Endothelial cell of umbilical vein (primary cell): ENCODE measurements around the gene CDS2. TPM values are rescaled to one million over a fixed set of nuclear protein-coding genes. Genes with fewer than 3 reads are reported as not detected.

Experiments used
- BruUV-seq: library from RNA; stranded (reverse); fragments of 400-500 nt; replicated peaks from 2 replicates; lab custom pipeline; 2021; lab: Mats Ljungman, UMichigan
- CTCF ChIA-PET: fragments of 300-600, 350-600 bp; sonication (Branson Sonifier 250); formaldehyde crosslinking; loops from one replicate; lab custom pipeline; 2021; ENCODE audit warnings: antibody characterized with exemption, inconsistent platforms; lab: Charles Lee
- POLR2A ChIA-PET: fragments of 300-600, 350-600 bp; sonication (Branson Sonifier 250); formaldehyde crosslinking; loops from one replicate; lab custom pipeline; 2021; ENCODE audit warnings: antibody characterized with exemption, inconsistent platforms; lab: Charles Lee
- DNase-seq: peaks from one replicate; pipeline ENCODE4 v3.0.0-alpha.2; 2011; ENCODE audit warnings: low read depth, low spot score
- FAIRE-seq: peaks from 2 replicates; lab custom pipeline; 2011; peaks lifted over from hg19 to GRCh38; lab: Jason Lieb, UNC
- H2AFZ ChIP-seq: 2 replicates; pipeline ENCODE4 v1.6.0; 2012; ENCODE audit warnings: low read depth, low read length, control low read depth, inconsistent platforms
- H3K27ac ChIP-seq: 2 replicates; pipeline ENCODE4 v1.5.1; 2011; ENCODE audit warnings: low read depth, mild to moderate bottlenecking, control low read depth, low read length, moderate library complexity; ENCODE audit not compliant: insufficient read depth
- H3K27me3 ChIP-seq, 2 experiments: 2 replicates each; pipeline versions ENCODE4 v1.6.0 to v1.6.1; 2011; ENCODE audit warnings: low read length in 2 of 2, mixed read lengths in 1 of 2; ENCODE audit not compliant: control insufficient read depth in 2 of 2, insufficient read depth in 2 of 2
- H3K36me3 ChIP-seq, 2 experiments: 2 replicates in 1 of 2; 3 replicates in 1 of 2; pipeline ENCODE4 v1.5.1; 2011; ENCODE audit warnings: low read length in 2 of 2, mild to moderate bottlenecking in 1 of 2, moderate library complexity in 1 of 2; ENCODE audit not compliant: control insufficient read depth in 2 of 2, insufficient read depth in 2 of 2; ENCODE audit errors: extremely low read depth in 1 of 2
- H3K4me1 ChIP-seq: 3 replicates; pipeline ENCODE4 v1.5.1; 2011; ENCODE audit warnings: mild to moderate bottlenecking, low read length; ENCODE audit not compliant: control insufficient read depth, insufficient read depth; ENCODE audit errors: extremely low read depth
- H3K4me2 ChIP-seq: 2 replicates; pipeline ENCODE4 v1.6.1; 2011; ENCODE audit warnings: low read length, control low read depth, mixed read lengths; ENCODE audit not compliant: insufficient read depth
- H3K4me3 ChIP-seq, 3 experiments: fragments of 200-600 bp in 1 of 3; sonication (generic), shearing (Covaris generic) in 1 of 3; replicated peaks in 1 of 3; 2 replicates each; pipeline ENCODE4 v1.5.1; 2011 to 2016; ENCODE audit warnings: control low read depth in 3 of 3, low read length in 3 of 3, mild to moderate bottlenecking in 2 of 3, inconsistent platforms in 1 of 3, low read depth in 1 of 3, moderate library complexity in 1 of 3; ENCODE audit not compliant: insufficient read depth in 1 of 3
- H3K79me2 ChIP-seq: 2 replicates; pipeline ENCODE4 v1.6.0; 2012; ENCODE audit warnings: low read length, inconsistent platforms; ENCODE audit not compliant: control insufficient read depth, insufficient read depth
- H3K9ac ChIP-seq: replicated peaks from 2 replicates; pipeline ENCODE3; 2011; ENCODE audit warnings: low read length, control low read depth; ENCODE audit not compliant: insufficient read depth; ENCODE audit errors: extremely low read depth
- H3K9me1 ChIP-seq: replicated peaks from 3 replicates; pipeline ENCODE4 v1.6.0; 2011; ENCODE audit warnings: mild to moderate bottlenecking, low read length; ENCODE audit not compliant: control insufficient read depth, insufficient read depth; ENCODE audit errors: extremely low read depth
- H3K9me3 ChIP-seq: replicated peaks from 2 replicates; pipeline ENCODE4 v1.5.1; 2012; ENCODE audit warnings: low read length, inconsistent platforms; ENCODE audit not compliant: control insufficient read depth, insufficient read depth
- H4K20me1 ChIP-seq: replicated peaks from 2 replicates; pipeline ENCODE3; 2011; ENCODE audit warnings: mild to moderate bottlenecking, low read length; ENCODE audit not compliant: control insufficient read depth, insufficient read depth; ENCODE audit errors: extremely low read depth
- FOS ChIP-seq: IDR thresholded peaks from 2 replicates; pipeline ENCODE4 v1.6.1; 2011; ENCODE audit warnings: mild to moderate bottlenecking, low read length, moderate library complexity, borderline replicate concordance; ENCODE audit not compliant: insufficient read depth
- JUN ChIP-seq: IDR thresholded peaks from 2 replicates; pipeline ENCODE4 v1.6.1; 2011; ENCODE audit warnings: borderline replicate concordance, low read depth; ENCODE audit not compliant: insufficient read length, insufficient read depth
- POLR2AphosphoS5 ChIP-seq: IDR thresholded peaks from 2 replicates; pipeline ENCODE4 v1.6.1; 2012; ENCODE audit warnings: low read depth, mild to moderate bottlenecking, control low read depth, low read length, moderate library complexity; ENCODE audit not compliant: insufficient read depth
- dilution Hi-C: fragments of 300-500 bp; cut with MboI; formaldehyde crosslinking; loops from one replicate; pipeline ENCODE4 v1.15.0; 2019; ENCODE audit warnings: low sequenced_read_pairs; ENCODE audit not compliant: extremely low pct_ligation_motif_present
- intact Hi-C: fragments of 100-400 bp; cut with micrococcal nuclease; formaldehyde crosslinking; loops from one replicate; pipeline ENCODE4 v1.10.0; 2022
- polyA plus RNA-seq, 4 experiments: library from polyadenylated mRNA; depleted of rRNA in 3 of 4; stranded (reverse) in 3 of 4; unstranded in 1 of 4; fragments of >200 nt; gene quantifications; 2 replicates each; pipeline versions ENCODE4 v1.2.1 to v1.2.3, GENCODE V29; 2011 to 2012; ENCODE audit warnings: missing spikeins in 1 of 4
- total RNA-seq: library from RNA; stranded (reverse); gene quantifications from 2 replicates; pipeline ENCODE4 v1.2.3, GENCODE V29; 2021
- TF ChIP-seq, protein P1 (sequence below), 2 donors: IDR thresholded peaks; 1 replicate in 1 of 2; 2 replicates in 1 of 2; pipeline ENCODE4 v1.5.1; 2011; ENCODE audit warnings: low read length in 2 of 2, mild to moderate bottlenecking in 2 of 2, moderate library complexity in 2 of 2, control low read depth in 1 of 2, inconsistent platforms in 1 of 2, low read depth in 1 of 2; ENCODE audit not compliant: insufficient read depth in 1 of 2; ENCODE audit errors: extremely low read depth in 1 of 2

The CDS2 gene
- total and polyA plus RNA-seq, 2 donors (not counting 3 experiments of a cell fraction or from before 2014, with no cell fraction given), result 47.0 to 49.0 TPM

DNA sequence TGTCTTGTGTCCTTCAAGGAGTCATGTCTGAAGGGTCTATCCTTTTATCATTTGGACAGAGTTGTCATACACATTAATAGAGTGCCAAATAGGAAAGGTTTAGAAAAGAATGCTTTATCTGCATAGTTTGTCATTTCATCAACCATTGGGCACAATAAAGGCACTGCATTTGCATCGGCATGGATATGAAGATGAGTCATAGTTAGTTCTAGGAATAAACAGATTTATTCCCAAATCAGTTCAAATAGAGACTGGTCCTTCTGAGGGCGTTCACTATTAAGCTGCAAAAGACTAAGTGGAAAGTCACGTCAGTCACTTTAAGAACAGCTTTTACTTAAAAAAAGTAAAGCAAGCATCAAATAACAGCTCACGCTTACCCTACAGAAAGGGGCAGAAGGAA lies 90.8 kb downstream of the CDS2 start:
- H3K9me3 ChIP-seq, result no peaks in the 10 kb centered on the region
- no peak overlapping the region for H3K4me3 ChIP-seq
- DNase-seq (no peak), FAIRE-seq (no peak)
- no peaks in the 10 kb centered on the region for H3K79me2 ChIP-seq
- CTCF ChIA-PET, result interaction anchor here (0.9 to 12.5 kb wide), 3 partner anchors 10 to 91 kb away, joined by 3 to 275 read pairs (median 5); partner anchors contain the start of gene CDS2
- TF ChIP-seq POLR2AphosphoS5, result no peak
- no peaks in the 10 kb centered on the region for H4K20me1 ChIP-seq
- no peak overlapping the region for H3K9ac ChIP-seq
- POLR2A ChIA-PET, result no interaction called here
- H3K36me3 ChIP-seq, result no peaks in the 10 kb centered on the region
- H3K27me3 ChIP-seq, result no peaks in the 10 kb centered on the region
- intact Hi-C loops, result no loop called here
- H2AFZ ChIP-seq, result no peak overlapping the region
- H3K4me1 ChIP-seq, result peaks cover 13% of the 10 kb centered on the region
- H3K4me2 ChIP-seq, result no peak overlapping the region
- no TSS peak for BruUV-seq
- H3K9me1 ChIP-seq, result no peaks in the 10 kb centered on the region
- no peak overlapping the region for H3K27ac ChIP-seq
- dilution Hi-C loops, result no loop called here

GRCh38 chr20:5220321-5221060 lies 93.7 kb downstream of the CDS2 start:
- FAIRE-seq, result no peak
- CTCF ChIA-PET, result interaction anchor here (1.2 to 12.5 kb wide), 5 partner anchors 13 to 227 kb away, joined by 3 to 275 read pairs (median 31); partner anchors contain the start of gene CDS2
- POLR2A ChIA-PET, result no interaction called here
- no peak overlapping the region for H2AFZ ChIP-seq
- no peak overlapping the region for H3K4me2 ChIP-seq
- H3K4me1 ChIP-seq, result peaks cover 8% of the 10 kb centered on the region
- no peaks in the 10 kb centered on the region for H3K36me3 ChIP-seq
- intact Hi-C loops, result loop anchor here (5.0 kb wide), 2 partner anchors 182 to 227 kb away; no protein-coding TSS in a partner anchor
- no peak for DNase-seq
- BruUV-seq, result no TSS peak
- H3K4me3 ChIP-seq, result no peak overlapping the region
- no peaks in the 10 kb centered on the region for H3K9me1 ChIP-seq
- TF ChIP-seq POLR2AphosphoS5 (no peak), JUN (no peak), FOS (no peak)
- TF ChIP-seq, protein P1, sequence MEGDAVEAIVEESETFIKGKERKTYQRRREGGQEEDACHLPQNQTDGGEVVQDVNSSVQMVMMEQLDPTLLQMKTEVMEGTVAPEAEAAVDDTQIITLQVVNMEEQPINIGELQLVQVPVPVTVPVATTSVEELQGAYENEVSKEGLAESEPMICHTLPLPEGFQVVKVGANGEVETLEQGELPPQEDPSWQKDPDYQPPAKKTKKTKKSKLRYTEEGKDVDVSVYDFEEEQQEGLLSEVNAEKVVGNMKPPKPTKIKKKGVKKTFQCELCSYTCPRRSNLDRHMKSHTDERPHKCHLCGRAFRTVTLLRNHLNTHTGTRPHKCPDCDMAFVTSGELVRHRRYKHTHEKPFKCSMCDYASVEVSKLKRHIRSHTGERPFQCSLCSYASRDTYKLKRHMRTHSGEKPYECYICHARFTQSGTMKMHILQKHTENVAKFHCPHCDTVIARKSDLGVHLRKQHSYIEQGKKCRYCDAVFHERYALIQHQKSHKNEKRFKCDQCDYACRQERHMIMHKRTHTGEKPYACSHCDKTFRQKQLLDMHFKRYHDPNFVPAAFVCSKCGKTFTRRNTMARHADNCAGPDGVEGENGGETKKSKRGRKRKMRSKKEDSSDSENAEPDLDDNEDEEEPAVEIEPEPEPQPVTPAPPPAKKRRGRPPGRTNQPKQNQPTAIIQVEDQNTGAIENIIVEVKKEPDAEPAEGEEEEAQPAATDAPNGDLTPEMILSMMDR (IDR thresholded peaks at IDR 0.05; ENCODE audit: extremely low read depth in 1 of 2, insufficient read depth in 1 of 2, low read depth in 1 of 2, low read length in 2 of 2), result no peak
- no peaks in the 10 kb centered on the region for H3K79me2 ChIP-seq
- no peaks in the 10 kb centered on the region for H3K9me3 ChIP-seq
- no peak overlapping the region for H3K9ac ChIP-seq
- H4K20me1 ChIP-seq, result no peaks in the 10 kb centered on the region
- dilution Hi-C loops, result no loop called here
- no peak overlapping the region for H3K27ac ChIP-seq
- peaks cover 0 to 3% of the 10 kb centered on the region in 2 experiments for H3K27me3 ChIP-seq
